GM18517 (cell line): ENCODE results near the gene ABCB9.

Source experiments
- ATAC-seq: cut with Tn5 transposase; IDR thresholded peaks from one replicate; pipeline ENCODE4 v1.9.1; 2021; ENCODE audit warnings: mild to moderate bottlenecking, moderate library complexity; ENCODE audit not compliant: unreplicated experiment

The ABCB9 gene

DNA sequence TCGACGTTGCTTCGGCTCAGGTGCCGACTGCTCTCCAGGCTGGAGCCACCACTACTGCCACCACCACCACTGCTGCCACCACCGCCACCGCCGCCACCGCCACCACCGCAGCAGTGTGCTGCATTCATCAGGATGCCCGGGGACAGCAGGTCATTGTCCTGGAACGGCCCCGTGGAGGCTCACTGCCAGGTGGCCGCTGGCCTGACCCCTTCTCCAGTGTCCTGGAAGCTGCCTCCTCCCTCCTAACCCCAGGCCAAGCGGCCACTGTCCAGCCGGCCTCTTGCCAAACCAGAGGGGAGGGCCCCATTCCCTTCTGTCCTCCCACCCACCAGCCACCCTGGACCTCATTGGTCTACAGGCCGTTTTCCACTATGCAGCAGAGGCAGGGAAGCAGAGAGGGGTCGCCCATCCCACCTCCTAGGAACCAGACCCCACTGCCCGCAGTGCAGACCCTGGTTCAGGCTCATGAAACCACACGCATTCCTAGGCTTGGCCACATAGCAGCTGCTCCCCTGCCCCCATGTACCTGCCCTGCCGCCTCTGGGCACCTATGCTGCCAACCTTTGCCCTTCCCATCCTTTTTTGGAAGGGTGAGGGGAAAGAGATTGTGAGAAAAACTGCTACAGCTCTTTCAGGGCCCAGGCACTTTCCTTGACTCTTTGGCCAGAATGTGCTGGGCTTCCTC lies 29.4 kb upstream of the ABCB9 start:
- ATAC-seq, result no peak

DNA sequence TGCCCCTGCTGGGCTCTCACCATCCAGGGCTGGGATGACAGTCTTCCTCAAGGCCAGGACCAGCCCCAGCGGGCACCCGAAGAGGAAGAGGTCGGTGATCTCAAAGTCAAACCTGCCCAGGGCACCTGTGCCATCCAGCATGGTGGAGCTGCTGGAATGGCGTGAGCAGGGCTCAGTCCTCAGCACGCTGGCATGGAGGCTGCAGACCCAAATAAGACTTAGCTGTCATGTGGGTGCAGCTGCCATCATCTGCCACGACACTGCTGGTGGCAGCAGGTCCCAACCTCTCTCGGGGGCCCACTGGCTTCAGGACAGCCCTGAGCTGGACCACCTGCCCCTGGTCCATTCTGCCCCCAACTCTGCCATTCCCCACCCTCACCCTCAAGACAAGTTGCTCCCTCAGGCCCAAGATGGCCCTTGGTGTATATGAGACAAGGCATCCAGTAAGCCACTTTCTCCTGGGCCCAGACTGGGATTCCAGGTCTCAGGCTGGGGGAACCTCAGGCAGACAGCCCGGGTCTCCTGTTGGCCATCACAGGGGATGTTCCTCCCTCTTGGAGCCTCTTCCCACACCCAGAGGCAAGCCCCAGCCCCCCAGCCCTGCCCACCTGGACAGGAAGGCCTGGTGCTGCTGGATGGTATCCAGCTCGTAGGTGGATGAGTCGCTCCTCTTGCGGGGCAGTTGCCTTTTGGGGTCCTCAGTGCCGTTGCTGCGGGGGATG lies 28.7 kb upstream of the ABCB9 start:
- no peak for ATAC-seq

DNA sequence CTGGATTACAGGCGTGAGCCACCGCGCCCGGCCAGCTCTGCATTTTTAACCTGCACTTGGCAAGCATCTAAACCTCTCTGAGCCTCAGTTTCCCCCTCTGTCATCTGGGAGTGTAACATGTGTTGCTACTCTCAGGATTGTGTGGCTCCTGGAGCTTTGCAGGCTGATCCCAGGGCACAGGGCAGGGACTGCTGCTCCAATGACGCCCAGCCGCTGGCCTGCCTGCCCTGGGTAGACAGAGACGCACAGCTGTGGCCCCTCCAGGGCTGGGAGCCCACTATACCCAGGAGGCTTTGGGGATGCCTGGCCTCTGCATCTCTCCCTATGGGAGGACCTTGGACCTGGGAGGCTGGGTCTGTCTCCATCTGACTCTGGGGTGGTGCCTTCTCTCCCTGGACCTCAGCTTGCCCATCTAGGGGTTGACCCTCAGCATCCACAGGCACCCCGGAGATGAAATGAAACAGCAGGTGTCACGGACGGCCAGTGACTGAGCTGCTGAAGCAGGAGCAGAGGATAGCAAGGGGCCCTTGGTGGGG lies 27.9 kb upstream of the ABCB9 start:
- ATAC-seq, result no peak

DNA sequence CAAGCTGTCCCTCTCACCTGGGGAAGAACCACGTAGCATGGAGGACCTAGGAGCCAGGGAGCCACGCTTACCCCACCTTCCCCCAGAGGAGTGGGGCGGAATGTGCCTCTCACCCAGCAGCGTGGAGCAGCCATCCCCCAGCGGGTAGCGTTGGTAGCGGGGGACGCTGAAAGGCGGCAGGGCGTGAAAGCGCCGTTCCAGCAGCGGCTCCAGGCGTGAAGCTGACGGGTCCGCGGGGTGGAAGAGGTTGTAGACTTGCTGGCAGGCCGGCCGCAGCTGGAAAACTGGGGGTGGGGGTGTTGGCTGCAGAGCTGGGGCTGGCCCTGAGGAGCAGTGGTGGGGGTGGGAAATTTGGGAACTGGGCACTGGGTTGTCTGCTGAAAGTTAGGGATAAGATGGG lies 26.1 kb upstream of the ABCB9 start:
- no peak for ATAC-seq

DNA sequence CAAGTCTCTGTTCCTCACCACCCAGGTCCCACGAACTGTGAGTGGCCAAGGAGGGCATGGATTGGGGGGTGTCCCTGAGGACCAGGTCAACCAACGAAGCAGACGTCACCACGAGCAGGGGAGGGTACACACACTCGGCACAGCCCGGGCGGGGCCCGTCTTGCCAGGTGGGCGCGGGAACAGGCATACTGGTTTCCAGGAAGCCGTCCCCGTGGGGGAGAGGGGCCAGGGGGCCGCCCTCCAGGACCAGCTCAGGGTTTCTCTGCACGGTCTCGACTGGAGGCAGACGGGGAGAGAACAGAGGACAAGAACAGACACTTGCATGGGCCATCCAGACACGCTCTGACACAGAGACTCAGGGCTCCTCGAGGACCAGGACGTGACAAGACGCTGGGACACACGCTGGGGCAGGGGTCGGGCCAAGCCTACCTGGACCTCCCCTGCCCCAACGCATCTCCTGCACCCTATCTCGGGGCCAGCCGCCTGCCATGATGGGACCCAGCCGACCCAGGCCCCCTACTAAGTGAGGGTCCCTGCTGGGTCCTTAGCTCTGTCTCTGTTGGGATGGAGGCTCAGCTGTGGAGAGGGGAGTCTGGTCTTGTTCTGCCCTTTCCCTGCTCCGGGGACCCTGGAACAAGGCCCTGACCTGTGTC lies 25.5 kb upstream of the ABCB9 start:
- ATAC-seq, result no peak

DNA sequence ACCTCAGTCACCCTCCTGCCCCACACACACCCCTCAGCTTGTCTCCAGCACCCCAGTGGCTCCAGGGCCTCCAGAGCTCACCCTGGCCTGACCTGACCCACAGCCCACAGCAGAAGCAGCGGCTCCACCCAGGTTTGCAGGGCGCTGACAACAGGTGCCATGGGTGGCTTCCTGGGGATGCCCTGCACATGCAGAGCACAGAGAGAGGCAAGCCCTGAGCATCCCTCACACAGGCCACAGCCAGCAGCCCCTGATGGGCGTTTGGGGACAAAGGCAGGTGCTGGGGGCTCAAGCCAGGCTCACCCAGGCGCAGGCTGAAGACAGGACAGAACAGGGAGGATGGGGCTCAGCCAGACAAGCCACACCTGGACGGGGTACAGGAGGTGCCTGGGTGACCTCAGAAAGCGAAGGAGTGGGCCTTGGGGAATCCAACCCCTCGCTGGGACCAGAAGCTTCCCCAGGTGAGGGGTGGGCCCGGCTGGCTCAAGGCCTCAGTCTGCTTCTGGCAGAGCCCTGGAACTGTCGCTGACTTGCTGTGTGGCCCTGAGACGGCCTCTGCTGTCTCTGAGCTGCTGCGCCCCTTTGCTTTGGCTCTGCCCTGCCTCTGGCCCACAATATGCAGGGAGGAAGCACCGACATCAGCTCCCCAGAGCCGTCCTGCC lies 24.8 kb upstream of the ABCB9 start:
- no peak for ATAC-seq

DNA sequence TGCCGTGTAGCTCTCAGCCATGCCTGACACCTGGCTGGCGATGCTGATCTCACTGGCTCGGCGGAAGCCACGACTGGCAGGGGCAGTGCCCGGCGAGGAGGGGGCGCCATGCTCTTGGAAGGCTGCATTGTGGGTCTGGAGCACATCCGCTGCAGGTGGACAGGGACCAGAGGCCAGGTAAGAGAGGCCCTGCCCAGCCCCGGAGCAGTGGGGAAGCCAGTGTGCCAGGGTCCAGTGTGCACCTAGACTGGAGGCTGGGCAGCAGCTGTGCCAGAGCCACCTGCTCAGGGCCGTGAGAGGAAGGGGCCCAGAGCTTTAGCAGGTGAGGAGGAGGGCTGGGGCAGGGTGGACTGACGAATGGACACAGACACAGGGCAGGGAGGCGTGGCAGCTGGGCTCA lies 24.3 kb upstream of the ABCB9 start:
- no peak for ATAC-seq

DNA sequence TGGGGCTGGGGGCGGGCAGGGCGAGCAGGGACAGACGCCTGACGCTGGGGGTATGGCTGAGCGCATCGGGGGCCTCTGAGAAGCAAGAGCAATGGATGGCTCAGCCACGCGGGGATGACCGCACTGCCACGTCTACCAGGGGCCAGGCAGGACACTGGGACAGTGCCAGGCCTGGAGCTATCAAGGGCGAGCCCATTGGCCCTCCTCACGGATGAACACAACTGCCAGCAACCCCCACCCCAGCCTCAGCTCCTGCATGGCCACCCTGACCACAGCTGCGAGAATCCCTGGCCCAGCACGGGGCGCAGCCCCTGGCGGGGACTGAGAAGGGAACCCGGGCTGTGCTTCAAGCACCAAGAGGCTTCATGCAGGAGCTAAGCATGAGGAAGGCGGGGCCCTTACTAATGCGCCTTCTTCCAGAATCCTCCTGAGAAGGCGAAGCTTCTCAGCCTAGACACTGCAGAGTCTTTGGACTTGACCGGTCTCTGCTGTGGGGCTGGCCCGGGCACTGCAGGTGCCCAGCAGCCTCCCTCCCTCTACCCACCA lies 23.7 kb upstream of the ABCB9 start:
- ATAC-seq, result no peak

DNA sequence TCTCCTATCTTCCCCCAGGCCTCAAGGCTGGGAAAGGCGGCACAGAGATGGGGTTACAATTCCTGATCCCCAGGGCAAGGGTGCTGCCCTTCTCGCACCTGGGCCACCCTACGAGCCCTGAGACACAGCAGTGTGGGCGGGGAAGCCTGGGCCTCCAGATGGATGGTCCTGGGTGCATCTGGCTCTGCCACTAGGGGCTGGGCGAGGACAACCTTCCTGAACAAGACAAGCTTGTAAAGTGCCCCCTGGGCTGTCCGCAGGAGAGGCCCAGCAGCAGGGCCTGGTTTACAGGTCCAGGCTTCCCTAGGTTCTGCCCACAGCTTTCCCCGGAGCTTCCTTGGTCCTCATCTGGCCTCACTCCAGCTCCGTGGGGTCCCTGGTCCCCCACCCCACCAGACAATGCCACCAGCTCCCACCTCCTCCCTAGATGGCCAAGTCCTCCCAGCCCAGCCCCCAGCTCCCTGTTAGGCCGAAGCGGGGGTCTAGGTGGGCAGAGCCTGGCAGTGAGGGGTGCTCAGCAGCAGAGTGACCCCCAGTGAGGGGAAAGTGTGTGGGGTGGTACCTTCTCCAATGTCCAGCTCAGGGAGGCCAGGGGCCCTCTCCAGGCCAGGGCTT lies 23.1 kb upstream of the ABCB9 start:
- no peak for ATAC-seq

DNA sequence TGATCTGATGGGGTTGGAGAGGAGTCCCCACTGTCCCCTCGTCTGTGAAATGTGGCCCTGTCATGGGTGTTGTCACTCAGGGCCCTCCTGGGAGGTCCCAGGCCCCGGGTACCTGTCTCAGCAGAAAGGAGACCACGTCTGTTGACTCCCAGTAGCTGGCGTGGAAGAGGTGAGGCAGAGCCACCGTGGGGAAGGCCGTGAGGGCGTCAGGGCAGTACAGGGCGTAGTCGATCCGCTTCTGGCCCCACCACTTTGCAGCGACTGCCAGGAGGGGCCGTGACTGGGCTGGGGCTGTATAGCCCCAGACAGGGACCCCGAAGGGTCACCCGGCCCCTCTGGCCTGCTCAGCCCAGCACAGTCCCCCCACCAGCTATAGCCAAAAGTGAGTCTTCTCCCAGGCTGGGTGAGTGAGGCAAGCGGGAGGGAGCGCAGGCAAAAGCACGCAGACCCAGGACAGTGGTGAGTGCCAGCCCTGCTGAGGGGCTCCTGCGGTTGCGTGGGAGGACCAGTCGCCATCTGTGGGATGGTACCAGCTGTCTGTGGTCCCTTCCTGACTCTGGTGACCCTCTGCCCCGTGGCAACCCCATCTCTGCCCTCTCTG lies 22.4 kb upstream of the ABCB9 start:
- ATAC-seq, result no peak

DNA sequence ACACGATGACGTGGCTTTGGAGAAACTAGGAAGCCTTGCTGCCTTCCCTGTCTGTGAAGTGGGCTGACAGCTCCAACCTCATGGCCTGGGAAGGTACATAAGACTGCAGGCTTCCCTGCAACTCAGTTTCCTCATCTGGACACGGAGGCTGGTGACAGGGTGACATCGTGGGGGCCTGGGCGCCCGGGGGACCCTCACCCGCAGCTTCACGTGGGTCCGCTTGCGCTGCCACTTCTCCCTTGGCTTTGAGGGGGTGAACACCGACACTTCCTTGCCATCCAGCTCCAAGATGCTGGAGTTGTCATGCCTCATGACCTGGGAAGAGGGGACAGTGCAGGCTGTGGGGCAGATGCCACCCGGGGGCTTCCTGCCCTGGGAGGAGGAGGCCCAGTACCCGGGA lies 21.8 kb upstream of the ABCB9 start:
- no peak for ATAC-seq

DNA sequence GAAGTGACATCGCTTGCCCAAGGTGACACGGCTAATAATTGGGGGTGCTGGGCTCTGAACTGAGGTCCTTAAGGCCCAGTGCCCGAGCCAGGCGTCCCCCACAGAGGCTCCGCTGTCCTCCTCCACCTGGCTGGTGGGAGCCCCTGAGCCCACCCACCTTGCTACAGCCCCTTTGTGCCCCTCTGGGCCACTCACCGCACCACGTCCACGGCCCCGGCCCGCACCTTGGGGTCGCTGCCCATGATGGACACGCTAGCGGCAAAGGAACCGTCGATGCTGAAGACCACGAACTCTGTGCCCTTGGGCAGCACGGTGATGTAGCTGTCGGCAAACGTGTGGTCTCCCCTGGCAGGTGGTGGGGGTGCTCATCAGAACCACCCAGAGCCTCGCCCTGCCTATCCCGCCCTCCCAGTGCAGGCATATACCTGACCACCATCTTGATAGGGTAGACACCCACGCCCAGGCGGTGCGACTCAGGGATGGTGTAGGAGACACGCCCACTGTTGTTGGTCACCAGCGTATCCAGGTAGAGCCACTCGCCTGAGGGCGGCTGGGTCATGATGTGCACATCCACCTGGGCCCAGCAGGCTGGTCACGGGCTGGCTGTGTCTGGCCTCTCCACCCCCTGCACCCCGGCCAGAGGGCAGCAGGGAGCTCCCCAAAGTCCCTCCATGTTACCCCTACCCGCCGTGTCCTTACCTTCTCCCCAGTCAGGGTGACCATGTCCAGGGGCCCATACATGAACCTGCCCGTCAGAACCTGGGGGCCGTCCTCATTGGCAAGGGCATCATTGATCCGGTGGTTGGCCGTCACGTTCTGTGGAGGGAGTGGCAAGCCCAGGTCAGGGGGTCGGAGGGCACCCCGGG lies 21.1 kb upstream of the ABCB9 start:
- ATAC-seq, result no peak

DNA sequence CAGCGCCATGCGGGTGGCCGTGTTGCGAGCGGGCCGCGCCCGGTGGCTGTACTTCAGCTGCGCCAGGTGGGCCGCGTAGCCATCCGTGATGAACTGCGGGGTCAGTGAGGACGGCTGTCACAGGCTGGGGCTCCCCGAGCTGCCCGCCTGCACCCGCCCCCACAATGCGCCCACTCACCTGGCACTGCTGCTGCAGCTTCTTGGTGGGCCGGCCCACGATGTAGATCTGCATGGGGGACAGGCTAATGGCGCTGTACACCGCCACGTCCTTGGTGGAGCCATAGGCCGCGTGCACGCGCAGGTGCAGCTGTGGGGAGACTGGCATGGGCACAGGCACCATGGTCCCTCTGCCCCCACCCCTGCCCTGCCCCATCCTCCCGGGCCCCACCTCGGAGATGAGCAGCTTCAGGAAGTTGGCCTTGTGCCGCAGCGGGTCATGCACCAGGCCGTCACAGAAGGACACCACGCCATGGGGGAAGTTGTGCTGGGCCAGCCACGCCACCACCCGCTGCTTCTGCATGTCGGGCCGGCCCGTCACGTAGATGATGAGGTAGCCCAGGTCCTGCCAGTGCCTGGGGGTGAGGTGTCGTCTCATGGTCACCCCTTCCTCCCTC lies 20.1 kb upstream of the ABCB9 start:
- no peak for ATAC-seq

DNA sequence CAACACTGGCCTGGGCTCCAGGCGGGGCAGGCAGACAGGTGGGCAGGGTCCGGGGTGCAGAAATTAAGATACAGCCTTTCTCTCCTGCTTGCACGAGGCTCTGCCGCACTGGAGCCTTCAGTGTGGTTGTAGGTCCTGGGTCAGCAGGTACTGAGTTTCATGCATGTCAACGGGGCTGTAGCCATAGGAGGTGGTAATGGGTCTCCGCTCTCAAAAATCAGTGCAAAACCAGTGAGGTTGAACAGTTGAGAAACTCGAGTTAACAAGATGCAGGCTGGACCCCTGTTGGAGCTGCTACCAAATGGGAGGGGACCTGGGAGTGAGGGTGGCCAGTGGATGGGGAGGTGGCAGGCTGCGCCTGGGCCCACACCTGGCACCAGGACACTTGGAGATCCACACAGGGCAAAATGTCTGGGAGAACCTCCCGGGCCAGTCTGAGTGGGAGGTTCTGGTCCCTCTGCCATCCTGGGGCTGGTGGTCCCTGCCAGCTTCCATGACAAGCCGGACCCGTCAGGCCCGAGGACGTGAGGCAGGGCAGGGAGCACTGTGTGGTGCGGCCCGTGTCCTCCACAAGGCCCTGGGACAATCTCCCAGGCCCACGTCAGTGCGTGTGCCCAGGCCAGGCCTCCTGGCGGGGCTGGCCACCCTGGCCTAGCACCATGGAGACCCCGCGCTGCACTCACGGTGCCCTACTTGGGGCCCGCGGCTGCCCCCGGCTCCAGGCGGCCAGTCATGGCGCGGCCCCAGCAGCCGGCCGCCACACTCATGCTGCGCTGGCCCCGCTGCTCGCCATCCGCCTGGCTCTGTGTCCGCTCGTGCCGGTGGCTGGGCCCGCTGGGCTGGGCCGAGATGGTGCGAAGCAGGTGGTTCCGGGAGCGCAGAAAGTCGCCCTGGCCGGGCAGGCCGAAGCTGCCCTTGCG lies 19.3 kb upstream of the ABCB9 start:
- ATAC-seq, result no peak

DNA sequence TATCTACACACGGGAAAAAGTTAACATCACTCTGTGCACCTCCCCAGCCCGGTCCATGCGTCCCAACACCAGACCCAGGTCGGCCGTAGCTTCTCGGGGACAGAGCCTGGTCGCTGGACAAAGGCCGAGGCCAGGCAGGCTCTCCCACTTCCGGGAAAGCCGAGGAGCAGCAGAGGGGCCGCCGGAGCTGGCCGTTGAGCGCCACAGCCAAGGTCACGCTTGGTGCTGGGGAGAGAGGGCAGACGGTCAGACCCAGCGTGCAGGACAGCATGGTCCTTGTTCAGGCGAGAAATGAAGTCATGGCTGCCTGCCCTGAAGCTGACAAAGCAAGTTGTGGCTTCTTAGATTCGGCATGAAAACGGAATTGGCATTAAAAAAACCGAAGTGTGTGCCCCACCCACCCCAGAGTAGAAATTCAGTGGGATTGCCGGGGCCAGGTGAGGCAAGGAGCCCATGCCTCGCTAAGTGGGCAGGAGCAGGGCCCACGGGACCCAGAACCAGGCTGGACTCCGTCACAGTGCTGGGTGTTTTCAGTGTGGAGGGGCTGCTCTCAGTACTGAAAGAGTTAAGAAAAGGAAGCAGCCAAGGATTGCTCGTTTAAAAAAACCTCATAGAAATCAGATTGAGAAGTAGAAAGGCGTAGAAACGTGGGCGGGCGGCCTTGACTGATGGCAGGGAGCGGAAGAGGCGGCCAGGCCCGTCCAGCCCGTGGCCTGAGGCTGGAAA lies 18.5 kb upstream of the ABCB9 start:
- no peak for ATAC-seq

DNA sequence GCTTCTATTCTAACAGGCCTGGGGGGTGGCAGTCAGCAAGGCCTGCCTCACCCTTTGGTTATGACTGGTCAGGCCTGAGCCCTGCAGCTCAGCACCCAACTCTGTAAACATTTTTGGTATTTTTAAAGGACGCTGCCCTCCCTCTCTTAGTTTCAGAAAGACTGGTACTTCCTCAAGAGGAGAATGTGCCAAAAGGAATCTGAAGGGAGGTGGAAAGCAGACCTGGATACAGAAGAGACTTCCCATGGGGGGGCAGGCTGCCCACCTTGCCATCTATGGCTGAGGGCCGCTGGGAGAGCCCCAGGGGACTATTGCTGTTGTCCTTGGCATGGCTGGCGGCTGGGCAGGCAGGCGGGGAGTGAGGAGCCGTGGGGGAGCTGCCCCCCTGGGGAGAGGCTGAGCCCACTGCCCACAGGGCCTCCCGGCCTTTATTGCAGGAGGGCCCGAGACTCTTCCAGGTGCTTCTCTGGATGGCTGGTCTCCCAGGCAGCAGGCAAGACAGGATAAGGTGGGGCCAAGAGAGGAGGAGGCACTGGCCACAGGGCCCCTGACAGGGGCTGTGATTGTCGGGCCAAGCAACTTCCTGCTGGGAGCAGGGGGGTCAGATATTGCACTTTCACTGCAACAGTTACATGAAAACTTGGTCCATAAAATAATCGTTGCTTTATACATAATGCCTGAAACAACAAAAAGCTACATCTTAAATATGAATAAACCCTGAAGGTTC lies 17.7 kb upstream of the ABCB9 start:
- ATAC-seq, result no peak
